ENCODE data around the gene PIEZO1. TPM values are rescaled to one million over a fixed set of nuclear protein-coding genes. Genes with fewer than 3 reads are reported as not detected.

PIEZO1 gene
- total and polyA plus RNA-seq, 9 of the 15 experiments (the other 6 are each of a cell fraction or from before 2014, with no cell fraction given) = 3.6 to 432 (median 131) TPM

GRCh38 chr16:88809676-88810165 lies 24.7 kb upstream of the PIEZO1 start:
- intact Hi-C loops (cut with micrococcal nuclease) = loop anchor here (5.0 to 10.0 kb wide), 4 partner anchors 168 to 755 kb away; partner anchors contain the start of genes CBFA2T3, RPL13 and SPG7
- H2AFZ ChIP-seq (ENCODE audit: low read depth, low read length) = no peak overlapping the region
- H3K27ac ChIP-seq (ENCODE audit: extremely low read depth, low read depth, low read length) = peak overlapping the region; percentile 94; the same call in 2 of the 3 replicates
- in situ Hi-C loops (cut with MboI) = loop anchor here (5.0 to 10.0 kb wide), 2 partner anchors 358 to 405 kb away; partner anchors contain the start of gene ZNF778
- peak in 1 of 4 experiments; percentile 52 for DNase-seq (ENCODE audit: extremely low read depth in 1 of 4, low spot score in 3 of 4)
- ChIA-PET CTCF (ENCODE audit: low intra/inter-chr PET ratio) (no interaction called here), POLR2A (interaction anchor here (0.6 to 6.1 kb wide), 18 partner anchors 9 to 766 kb away, joined by 3 to 50 read pairs (median 4); partner anchors contain the start of genes CPNE7, PIEZO1 and ZC3H18)
- peak; percentile 15 for ATAC-seq
- H3K9me3 ChIP-seq (replicated peaks; ENCODE audit: control insufficient read depth, insufficient read depth, low read depth, low read length) = no peaks in the 10 kb centered on the region
- 53% methylated on average over 8 of the region's 10 CpGs for WGBS (ENCODE audit: insufficient coverage, low coverage, missing lambda C conversion rate)
- H3K27me3 ChIP-seq (ENCODE audit: control insufficient read depth in 2 of 2, insufficient read depth in 2 of 2, low read length in 2 of 2) = no peaks in the 10 kb centered on the region; a peak in 1 of 5 replicates
- H3K4me1 ChIP-seq (replicated peaks in 1 of 2; ENCODE audit: control insufficient read depth in 2 of 2, insufficient read depth in 2 of 2, low read length in 2 of 2) = peaks cover 14 to 85% of the 10 kb centered on the region in 2 experiments
- H3K79me2 ChIP-seq (ENCODE audit: control insufficient read depth, insufficient read depth, low read length) = peaks cover 61% of the 10 kb centered on the region
- H3K9me1 ChIP-seq (ENCODE audit: control insufficient read depth, insufficient read depth, low read length) = no peaks in the 10 kb centered on the region
- peak overlapping the region; percentile 64 for H3K4me3 ChIP-seq
- H3K4me2 ChIP-seq (ENCODE audit: insufficient read depth, low read length) = peak overlapping the region; percentile 96
- H3K36me3 ChIP-seq (ENCODE audit: control insufficient read depth, insufficient read depth, low read length) = peaks cover 64% of the 10 kb centered on the region; the same call in 2 of the 3 replicates
- H3K9ac ChIP-seq (ENCODE audit: insufficient read depth in 1 of 2, low read depth in 2 of 2, low read length in 2 of 2) = peak overlapping the region; percentile 86 to 99
- FAIRE-seq = no peak
- BruUV-seq (replicated peaks) = TSS peak; percentile 75
- H4K20me1 ChIP-seq (replicated peaks; ENCODE audit: control insufficient read depth, insufficient read depth, low read length) = peaks cover 34% of the 10 kb centered on the region; the same call in 1 of the 2 replicates
- TF ChIP-seq HMGN3 (IDR thresholded peaks at IDR 0.05; ENCODE audit: borderline replicate concordance, extremely low read depth, insufficient read length, low read depth, low read length) = peak; percentile 58
- TF ChIP-seq CREB1 (IDR thresholded peaks at IDR 0.05) = no peak
- no peak for TF ChIP-seq CREB1 (CRISPR knock-in tag; IDR thresholded peaks at IDR 0.05)
- TF ChIP-seq ZNF699 (CRISPR knock-in tag; IDR thresholded peaks at IDR 0.05; ENCODE audit: insufficient replicate concordance) = no peak
- no peak for TF ChIP-seq BRCA1 (IDR thresholded peaks at IDR 0.05)
- TF ChIP-seq BRCA1 (CRISPR knock-in tag; IDR thresholded peaks at IDR 0.05) = no peak; the same call in 1 of the 2 replicates
- TF ChIP-seq HOMEZ (CRISPR knock-in tag; IDR thresholded peaks at IDR 0.05) = no peak
- TF ChIP-seq POLR2G (IDR thresholded peaks at IDR 0.05; ENCODE audit: low read depth, low read length) = peak; percentile 88
- no peak for TF ChIP-seq CC2D1A (IDR thresholded peaks at IDR 0.05)
- TF ChIP-seq ZNF780A (CRISPR knock-in tag; IDR thresholded peaks at IDR 0.05) = no peak
- TF ChIP-seq ZNF143 (CRISPR knock-in tag; IDR thresholded peaks at IDR 0.05) = no peak
- no peak for TF ChIP-seq KLF1 (tag; IDR thresholded peaks at IDR 0.05)
- no peak for TF ChIP-seq SNIP1 (IDR thresholded peaks at IDR 0.05; ENCODE audit: low read depth)
- no peak for TF ChIP-seq MED1 (CRISPR knock-in tag; IDR thresholded peaks at IDR 0.05; ENCODE audit: borderline replicate concordance)
- no peak for TF ChIP-seq PCBP2 (IDR thresholded peaks at IDR 0.05; ENCODE audit: low read depth, low read length, poor library complexity, severe bottlenecking)
- TF ChIP-seq STAG1 (CRISPR knock-in tag; IDR thresholded peaks at IDR 0.05; ENCODE audit: borderline replicate concordance) = no peak
- TF ChIP-seq RBFOX2 (IDR thresholded peaks at IDR 0.05; ENCODE audit: low read depth, low read length) = peak; percentile 89
- no peak for TF ChIP-seq NR2C2 (CRISPR knock-in tag; IDR thresholded peaks at IDR 0.05)
- no peak for TF ChIP-seq NR2C2 (tag; IDR thresholded peaks at IDR 0.05)
- TF ChIP-seq GTF2A2 (tag; IDR thresholded peaks at IDR 0.05) = no peak
- TF ChIP-seq ZNF384 (IDR thresholded peaks at IDR 0.05; ENCODE audit: low read depth, low read length) = no peak
- TF ChIP-seq PHF8 (IDR thresholded peaks at IDR 0.05; ENCODE audit: borderline replicate concordance, low read length) = peak; percentile 13; the same call in 1 of the 2 replicates
- no peak for TF ChIP-seq YBX1 (IDR thresholded peaks at IDR 0.05)
- no peak for TF ChIP-seq XRCC4 (IDR thresholded peaks at IDR 0.05; ENCODE audit: extremely low read depth, insufficient read depth, insufficient read length)
- TF ChIP-seq FOSL1 (tag; conservative IDR thresholded peaks at IDR 0.05) = no peak
